HG03103 (cell line): Measurements from ENCODE around the gene SEMA4D.
"Not testable (repeated sequence)": the region's sequence is repeated elsewhere in the genome, so short reads cannot be mapped to it uniquely, and the experiment has no call there.

Experiments
- ATAC-seq: cut with Tn5 transposase; IDR thresholded peaks from one replicate; pipeline ENCODE4 v1.9.1; 2021; ENCODE audit warnings: low read depth; ENCODE audit not compliant: unreplicated experiment

The SEMA4D gene

GRCh38 chr9:89483592-89484474 is 14.1 kb downstream of the SEMA4D start:
- peak; percentile 72 for ATAC-seq

- no peak for ATAC-seq
Measured at GRCh38 chr9:89482901-89483361, 15.0 kb downstream of the SEMA4D start.

- no peak for ATAC-seq
Measured at GRCh38 chr9:89482056-89482851, 15.7 kb downstream of the SEMA4D start.

GRCh38 chr9:89481538-89481915 is 16.4 kb downstream of the SEMA4D start:
- ATAC-seq, result no peak

GRCh38 chr9:89480825-89481537 is 16.9 kb downstream of the SEMA4D start:
- no peak for ATAC-seq

- ATAC-seq, result not testable (repeated sequence)
Measured at GRCh38 chr9:89480372-89480771, 17.5 kb downstream of the SEMA4D start.

GRCh38 chr9:89479669-89480011 is 18.3 kb downstream of the SEMA4D start:
- not testable (repeated sequence) for ATAC-seq

GRCh38 chr9:89478821-89479668 is 18.9 kb downstream of the SEMA4D start:
- no peak for ATAC-seq

GRCh38 chr9:89477811-89478630 is 19.9 kb downstream of the SEMA4D start:
- ATAC-seq, result no peak

- no peak for ATAC-seq
Measured at GRCh38 chr9:89477384-89477783, 20.5 kb downstream of the SEMA4D start.

GRCh38 chr9:89476546-89476945 is 21.4 kb downstream of the SEMA4D start:
- no peak for ATAC-seq

- ATAC-seq, result no peak
Measured at GRCh38 chr9:89475891-89476440, 21.9 kb downstream of the SEMA4D start.

GRCh38 chr9:89474939-89475338 is 23.0 kb downstream of the SEMA4D start:
- ATAC-seq, result no peak

- ATAC-seq, result no peak
Measured at GRCh38 chr9:89473762-89474469, 24.0 kb downstream of the SEMA4D start.

- not testable (repeated sequence) for ATAC-seq
Measured at GRCh38 chr9:89471796-89472320, 26.1 kb downstream of the SEMA4D start.

- no peak for ATAC-seq
Measured at GRCh38 chr9:89471390-89471789, 26.5 kb downstream of the SEMA4D start.

- ATAC-seq, result no peak
Measured at GRCh38 chr9:89470224-89470839, 27.6 kb downstream of the SEMA4D start.

GRCh38 chr9:89469003-89469402 is 28.9 kb downstream of the SEMA4D start:
- no peak for ATAC-seq
